GM23248 (cell line): ENCODE results near the gene FBXW7. TPM values are rescaled to one million over a fixed set of nuclear protein-coding genes. Genes with fewer than 3 reads are reported as not detected.

Source experiments
- DNase-seq: peaks from one replicate; pipeline ENCODE4 v3.0.0-alpha.2; 2015
- H2AFZ ChIP-seq: fragments of 200-600 bp; sonication (generic); 2 replicates; pipeline ENCODE4 v1.6.1; 2016; ENCODE audit warnings: antibody characterized with exemption
- H3F3A ChIP-seq: fragments of 200-600 bp; sonication (generic); 2 replicates; pipeline ENCODE4 v1.6.1; 2016; ENCODE audit warnings: mild to moderate bottlenecking, antibody characterized with exemption, mixed run types; ENCODE audit not compliant: insufficient read depth
- H3K27ac ChIP-seq: fragments of 200-600 bp; sonication (generic); 2 replicates; pipeline ENCODE4 v1.5.1; 2016; ENCODE audit warnings: mild to moderate bottlenecking
- H3K27me3 ChIP-seq: fragments of 200-600 bp; sonication (generic); replicated peaks from 2 replicates; pipeline ENCODE4 v1.6.1; 2016; ENCODE audit warnings: mild to moderate bottlenecking; ENCODE audit not compliant: insufficient read depth
- H3K36me3 ChIP-seq: fragments of 200-600 bp; sonication (generic); 2 replicates; pipeline ENCODE4 v1.6.1; 2016; ENCODE audit warnings: low read depth, mild to moderate bottlenecking
- H3K4me1 ChIP-seq: fragments of 200-600 bp; sonication (generic); 2 replicates; pipeline ENCODE4 v1.6.1; 2016; ENCODE audit warnings: mild to moderate bottlenecking; ENCODE audit not compliant: insufficient read depth
- H3K4me2 ChIP-seq: fragments of 200-600 bp; sonication (generic); one replicate; pipeline ENCODE4 v1.6.1; 2016; ENCODE audit warnings: mild to moderate bottlenecking; ENCODE audit not compliant: unreplicated experiment
- H3K4me3 ChIP-seq: fragments of 200-600 bp; sonication (generic); 2 replicates; pipeline ENCODE4 v1.5.1; 2016; ENCODE audit warnings: mild to moderate bottlenecking
- H3K79me2 ChIP-seq: fragments of 200-600 bp; sonication (generic); 2 replicates; pipeline ENCODE4 v1.6.1; 2016; ENCODE audit warnings: mild to moderate bottlenecking; ENCODE audit not compliant: insufficient read depth
- H3K9ac ChIP-seq: fragments of 200-600 bp; sonication (generic); 2 replicates; pipeline ENCODE4 v1.6.1; 2016; ENCODE audit warnings: mild to moderate bottlenecking
- H3K9me2 ChIP-seq: fragments of 200-600 bp; sonication (generic); 2 replicates; pipeline ENCODE4 v1.6.1; 2016; ENCODE audit warnings: mixed run types, mild to moderate bottlenecking, moderate library complexity; ENCODE audit not compliant: insufficient read depth
- H3K9me3 ChIP-seq: fragments of 200-600 bp; sonication (generic); one replicate; pipeline ENCODE4 v1.6.1; 2017; ENCODE audit warnings: low read depth
- H4K20me1 ChIP-seq: fragments of 200-600 bp; sonication (generic); 2 replicates; pipeline ENCODE4 v1.6.0; 2016; ENCODE audit not compliant: insufficient read depth
- EZH2 ChIP-seq: fragments of 200-600 bp; sonication (generic); IDR thresholded peaks from 2 replicates; pipeline ENCODE4 v1.6.1; 2018; ENCODE audit warnings: antibody characterized with exemption, mild to moderate bottlenecking; ENCODE audit not compliant: insufficient read depth, poor library complexity, severe bottlenecking
- EZH2phosphoT487 ChIP-seq: fragments of 200-600 bp; sonication (generic); IDR thresholded peaks from 2 replicates; pipeline ENCODE4 v1.6.1; 2018; ENCODE audit warnings: antibody characterized with exemption, moderate library complexity, mild to moderate bottlenecking, low read depth; ENCODE audit not compliant: insufficient read depth
- WGBS, 2 experiments: methylation state at CpG; one replicate each; pipeline ENCODE4 v1.1.6; 2015 to 2017; ENCODE audit warnings: low lambda C conversion rate in 2 of 2, low coverage in 1 of 2; ENCODE audit errors: missing lambda C conversion rate in 2 of 2; 5-methylcytosine and 5-hydroxymethylcytosine counted together
- in situ Hi-C: fragments of 300-500 bp; cut with MboI; formaldehyde crosslinking; loops from 2 replicates; pipeline ENCODE4 v1.15.0; 2020
- polyA plus RNA-seq: library from polyadenylated mRNA; unstranded; fragments of >200 nt; fragmentation: Nextera tagmentation; extraction: Ambion mirVana; gene quantifications from 2 replicates; pipeline ENCODE4 v1.2.1, GENCODE V29; 2016
- total RNA-seq: library from RNA; depleted of rRNA; stranded (reverse); fragments of >200 nt; shearing (Covaris generic); gene quantifications from 2 replicates; pipeline ENCODE4 v1.2.3, GENCODE V29; 2014

FBXW7 gene
- total and polyA plus RNA-seq, 2 experiments from 2014 or later = 8.8 to 29.0 TPM

DNA sequence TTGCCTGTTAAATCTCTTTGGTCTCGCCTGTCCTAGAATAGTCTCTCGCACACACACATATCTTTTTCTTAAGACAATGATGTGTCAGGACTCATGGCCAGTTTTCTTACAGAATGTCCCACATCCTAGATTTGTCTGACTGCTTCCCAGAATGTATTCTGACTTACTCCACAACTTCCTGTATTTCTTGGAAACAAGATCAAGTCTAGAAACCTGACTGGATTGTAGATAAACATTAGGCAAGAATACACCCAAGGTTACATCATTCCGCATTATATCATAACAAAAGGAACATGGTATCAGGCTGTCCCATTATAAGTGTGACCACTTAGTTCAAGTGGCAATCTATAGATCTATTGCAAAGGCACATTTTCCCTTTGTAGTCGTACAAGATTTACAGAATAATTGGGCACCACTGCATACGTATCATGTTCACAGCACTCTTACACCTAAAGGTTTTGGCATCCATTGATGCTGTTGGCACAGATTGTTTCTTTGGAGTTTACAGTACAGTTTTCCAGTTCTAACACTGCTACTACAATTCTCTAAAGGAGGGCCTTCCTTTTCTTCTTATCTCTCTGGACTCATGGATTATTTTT is 56.4 kb downstream of the FBXW7 start:
- TF ChIP-seq EZH2phosphoT487 = no peak
- no peak for TF ChIP-seq EZH2
- H3K4me2 ChIP-seq = no peak overlapping the region
- H2AFZ ChIP-seq = no peak overlapping the region
- no peak overlapping the region for H3K9ac ChIP-seq
- H3F3A ChIP-seq = peaks cover 4% of the 10 kb centered on the region; the same call in 1 of the 2 replicates
- H3K9me2 ChIP-seq = no peaks in the 10 kb centered on the region
- in situ Hi-C loops = no loop called here
- peaks cover 91% of the 10 kb centered on the region for H3K79me2 ChIP-seq
- no peaks in the 10 kb centered on the region for H4K20me1 ChIP-seq
- no peaks in the 10 kb centered on the region for H3K36me3 ChIP-seq
- no peak overlapping the region for H3K4me3 ChIP-seq
- no peak overlapping the region for H3K27ac ChIP-seq
- WGBS, 2 experiments = 96 to 97% methylated on average over 5 of the region's 5 CpGs
- H3K27me3 ChIP-seq = no peaks in the 10 kb centered on the region
- peak; percentile 10 for DNase-seq
- H3K9me3 ChIP-seq = no peaks in the 10 kb centered on the region
- H3K4me1 ChIP-seq = no peaks in the 10 kb centered on the region; the same call in 1 of the 2 replicates

DNA sequence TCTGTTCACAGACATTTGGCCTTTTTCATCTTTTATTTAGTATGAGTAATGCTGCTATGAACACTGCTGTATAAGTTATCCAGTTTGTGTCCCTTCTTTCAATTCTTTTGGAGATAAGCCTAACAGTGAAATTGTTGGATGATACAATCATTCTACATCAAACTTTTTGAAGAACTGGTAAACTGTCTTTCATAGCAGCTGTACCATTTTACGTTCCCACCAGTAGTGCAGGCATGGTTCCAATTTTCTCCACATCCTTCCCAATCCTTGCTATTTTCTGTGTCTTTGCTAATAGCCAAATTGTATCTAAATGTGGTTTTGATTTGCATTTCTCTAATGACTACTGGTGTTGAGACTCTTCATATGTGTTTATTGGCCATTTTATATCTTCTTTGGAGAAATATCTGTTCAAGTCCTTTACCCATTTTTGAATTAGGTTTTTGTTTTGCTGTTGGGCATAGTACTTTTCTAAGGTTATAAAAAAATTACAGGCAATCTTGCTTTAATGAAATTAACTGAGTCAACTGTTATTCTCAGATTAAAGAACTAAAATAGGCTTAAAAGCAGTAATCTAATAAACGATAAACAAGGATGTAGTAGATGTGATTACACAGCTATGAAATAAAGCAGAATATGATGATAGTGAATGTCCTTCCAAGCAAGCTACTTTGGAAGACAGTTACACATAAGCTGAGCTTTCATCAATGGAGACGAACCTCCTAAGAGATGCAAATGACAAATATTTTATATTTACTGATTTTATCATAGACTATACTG is 57.2 kb downstream of the FBXW7 start:
- Histone ChIP-seq H4K20me1 (no peaks in the 10 kb centered on the region), H3K9ac (no peak overlapping the region), H3K9me3 (no peaks in the 10 kb centered on the region), H3K9me2 (no peaks in the 10 kb centered on the region), H3K27ac (no peak overlapping the region), H3F3A (peaks cover 4% of the 10 kb centered on the region; the same call in 1 of the 2 replicates), H3K27me3 (no peaks in the 10 kb centered on the region), H3K4me1 (no peaks in the 10 kb centered on the region; the same call in 1 of the 2 replicates), H3K4me3 (no peak overlapping the region), H3K79me2 (peaks cover 91% of the 10 kb centered on the region), H3K36me3 (no peaks in the 10 kb centered on the region), H2AFZ (no peak overlapping the region), H3K4me2 (no peak overlapping the region)
- 82 to 86% methylated on average over 3 of the region's 3 CpGs for WGBS, 2 experiments
- in situ Hi-C loops = no loop called here
- DNase-seq = no peak
- TF ChIP-seq EZH2phosphoT487 (no peak), EZH2 (no peak)

DNA sequence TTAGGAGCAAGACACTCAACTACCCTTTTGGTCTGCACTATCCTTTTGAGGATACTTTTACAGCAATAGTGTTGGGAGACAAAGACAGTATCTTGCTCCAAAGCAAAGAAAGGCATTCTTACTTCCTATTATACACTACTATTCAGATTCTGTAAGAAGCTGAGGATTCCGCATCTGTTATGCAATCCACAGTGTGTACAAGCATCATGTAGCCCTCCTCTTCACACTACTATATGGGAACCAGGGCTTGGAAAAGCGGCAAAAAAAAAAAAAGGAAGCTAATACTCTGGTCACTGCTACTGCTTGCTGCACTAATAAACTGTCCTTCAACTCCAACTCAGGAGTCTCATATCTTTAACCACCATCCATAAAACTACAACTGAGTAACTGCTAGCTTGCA is 59.1 kb downstream of the FBXW7 start:
- Histone ChIP-seq H3K27me3 (no peaks in the 10 kb centered on the region), H3K4me3 (no peak overlapping the region), H3K36me3 (no peaks in the 10 kb centered on the region), H3K79me2 (peaks cover 91% of the 10 kb centered on the region), H3K9me3 (no peaks in the 10 kb centered on the region), H3K9ac (no peak overlapping the region), H3K27ac (no peak overlapping the region), H3K4me1 (no peaks in the 10 kb centered on the region; the same call in 1 of the 2 replicates), H4K20me1 (no peaks in the 10 kb centered on the region), H3K9me2 (no peaks in the 10 kb centered on the region), H3F3A (peaks cover 4% of the 10 kb centered on the region; the same call in 1 of the 2 replicates), H2AFZ (no peak overlapping the region), H3K4me2 (no peak overlapping the region)
- WGBS, 2 experiments = 97% methylated on average over 2 of the region's 2 CpGs
- TF ChIP-seq EZH2phosphoT487 (no peak), EZH2 (no peak)
- in situ Hi-C loops = no loop called here
- DNase-seq = no peak

DNA sequence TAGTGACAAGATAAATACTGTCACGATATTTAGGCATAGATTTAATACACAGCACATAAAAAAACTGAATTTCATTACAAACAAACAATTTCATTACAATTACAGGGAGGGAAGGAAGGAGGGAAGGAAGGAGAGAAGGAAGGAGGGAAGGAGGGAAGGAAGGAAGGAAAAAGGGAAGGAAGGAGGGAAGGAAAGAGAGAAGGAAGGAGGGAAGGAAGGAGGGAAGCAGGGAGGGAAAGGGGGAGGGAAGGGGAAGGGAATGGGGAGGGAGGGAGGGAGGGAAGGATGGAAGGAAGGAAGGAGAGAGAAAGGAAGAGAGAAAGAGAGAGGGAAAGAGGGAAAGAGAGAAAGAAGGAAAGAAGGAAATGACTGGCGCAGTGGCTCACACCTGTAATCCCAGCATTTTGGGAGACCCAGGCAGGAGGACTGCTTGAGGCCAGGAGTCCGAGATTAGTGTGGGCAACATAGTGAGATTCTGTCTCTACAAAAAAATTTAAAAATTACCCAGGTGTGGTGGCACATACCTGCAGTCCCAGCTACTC is 64.6 kb downstream of the FBXW7 start:
- Histone ChIP-seq H3K27ac (no peak overlapping the region), H3F3A (no peaks in the 10 kb centered on the region), H3K4me2 (no peak overlapping the region), H3K9me3 (no peaks in the 10 kb centered on the region), H3K4me1 (no peaks in the 10 kb centered on the region), H3K27me3 (no peaks in the 10 kb centered on the region), H3K9ac (no peak overlapping the region), H2AFZ (no peak overlapping the region), H3K9me2 (no peaks in the 10 kb centered on the region), H3K4me3 (no peak overlapping the region), H3K36me3 (no peaks in the 10 kb centered on the region; the same call in 1 of the 2 replicates), H3K79me2 (peaks cover 97% of the 10 kb centered on the region), H4K20me1 (0 out of 2 replicates have a peak, but pooled peaks cover 3% of the 10 kb centered on the region)
- no peak for DNase-seq
- in situ Hi-C loops = no loop called here
- WGBS, 2 experiments = 88 to 96% methylated on average over 3 of the region's 3 CpGs
- TF ChIP-seq EZH2phosphoT487 (no peak), EZH2 (no peak)
